Right ventricle myocardium superior (tissue), 1 donor: ENCODE results near the gene SNTG2. TPM values are rescaled to one million over a fixed set of nuclear protein-coding genes. Genes with fewer than 3 reads are reported as not detected.
A peak's percentile ranks its signal among the peaks of the same experiment; 100 is the strongest.
"Not testable (repeated sequence)": the region's sequence is repeated elsewhere in the genome, so short reads cannot be mapped to it uniquely, and the experiment has no call there.

Experiments
- ATAC-seq: fragments of 200-7000 bp; cut with Tn5 transposase; one replicate; pipeline ENCODE4 v1.9.1; 2020; ENCODE audit warnings: mild to moderate bottlenecking; ENCODE audit not compliant: poor library complexity
- DNase-seq: peaks from one replicate; pipeline ENCODE4 v3.0.0-alpha.2; 2020
- intact Hi-C: fragments of 100-400 bp; cut with DNase I; formaldehyde crosslinking; loops from one replicate; pipeline ENCODE4 v1.11.2; 2022
- total RNA-seq: library from RNA; stranded (reverse); fragmentation: NEBNext Ultra II Directional; extraction: Animal tissue kit (Norgen Biotek cat#: 25700); gene quantifications from one replicate; pipeline ENCODE4 v1.2.1, GENCODE V29; 2021
- donor health status: DM: no; HTN: yes; CAD: no; lungs with severe emphysema.

SNTG2 gene
- total RNA-seq, 1 donor from 2014 or later = 0.73 TPM

- ATAC-seq (no peak), DNase-seq (no peak)
- intact Hi-C loops = no loop called here
Observed at GRCh38 chr2:1115843-1116539, 165.3 kb downstream of the SNTG2 start.

GRCh38 chr2:1117569-1117968, 166.9 kb downstream of the SNTG2 start:
- intact Hi-C loops = no loop called here
- DNase-seq = no peak
- no peak for ATAC-seq

GRCh38 chr2:1125217-1125616, 174.6 kb downstream of the SNTG2 start:
- ATAC-seq = no peak
- DNase-seq = no peak
- intact Hi-C loops = no loop called here

- ATAC-seq (no peak), DNase-seq (no peak)
- intact Hi-C loops = no loop called here
Observed at GRCh38 chr2:1125633-1126370, 175.2 kb downstream of the SNTG2 start.

- ATAC-seq (no peak), DNase-seq (no peak)
- intact Hi-C loops = no loop called here
Observed at GRCh38 chr2:1129982-1130381, 179.3 kb downstream of the SNTG2 start.

- intact Hi-C loops = no loop called here
- no peak for ATAC-seq
- no peak for DNase-seq
Observed at GRCh38 chr2:1130922-1131321, 180.3 kb downstream of the SNTG2 start.

- DNase-seq (no peak), ATAC-seq (no peak)
- intact Hi-C loops = no loop called here
Observed at GRCh38 chr2:1132328-1132969, 181.8 kb downstream of the SNTG2 start.

- DNase-seq, ATAC-seq, intact Hi-C loops: not testable (repeated sequence)
Observed at GRCh38 chr2:1133896-1134295, 183.2 kb downstream of the SNTG2 start.

GRCh38 chr2:1134629-1135028, 184.0 kb downstream of the SNTG2 start:
- DNase-seq = no peak
- intact Hi-C loops = no loop called here
- ATAC-seq = no peak

- ATAC-seq = no peak
- DNase-seq = no peak
- intact Hi-C loops = no loop called here
Observed at GRCh38 chr2:1136067-1136466, 185.4 kb downstream of the SNTG2 start.

- ATAC-seq (no peak), DNase-seq (no peak)
- intact Hi-C loops = no loop called here
Observed at GRCh38 chr2:1136846-1137245, 186.2 kb downstream of the SNTG2 start.

GRCh38 chr2:1137264-1137663, 186.6 kb downstream of the SNTG2 start:
- ATAC-seq (no peak), DNase-seq (no peak)
- intact Hi-C loops = no loop called here

- ATAC-seq = no peak
- intact Hi-C loops = no loop called here
- DNase-seq = no peak
Observed at GRCh38 chr2:1137913-1138391, 187.3 kb downstream of the SNTG2 start.

GRCh38 chr2:1140389-1141003, 189.8 kb downstream of the SNTG2 start:
- ATAC-seq = peak; percentile 59
- no peak for DNase-seq
- intact Hi-C loops = no loop called here

GRCh38 chr2:1141079-1141478, 190.4 kb downstream of the SNTG2 start:
- intact Hi-C loops = no loop called here
- DNase-seq = no peak
- no peak for ATAC-seq

GRCh38 chr2:1143129-1143528, 192.5 kb downstream of the SNTG2 start:
- ATAC-seq (no peak), DNase-seq (no peak)
- intact Hi-C loops = no loop called here

- ATAC-seq = no peak
- no peak for DNase-seq
- intact Hi-C loops = no loop called here
Observed at GRCh38 chr2:1147873-1148612, 197.4 kb downstream of the SNTG2 start.

- intact Hi-C loops = no loop called here
- DNase-seq (no peak), ATAC-seq (no peak)
Observed at GRCh38 chr2:1150724-1151511, 200.3 kb downstream of the SNTG2 start.
